ENCODE results near the gene CHST12.

- TF ChIP-seq CTCF (conservative IDR thresholded peaks at IDR 0.05; ENCODE audit: low read length) = no peak
- TF ChIP-seq EZH2phosphoT487 (IDR thresholded peaks at IDR 0.05; ENCODE audit: borderline replicate concordance, low read depth, low read length) = no peak
Measured at GRCh38 chr7:2402687-2403013, 761 bp upstream of the CHST12 start.
